WTC11 (cell line): ENCODE results near the gene DMXL2.

ENCODE experiments used
- CREB1 ChIP-seq: sonication (generic); formaldehyde crosslinking; IDR thresholded peaks from 2 replicates; pipeline ENCODE4 v1.8.0; 2023; ENCODE audit warnings: mild to moderate bottlenecking, missing genetic modification reagents
- CTCF ChIP-seq: fragments of 200-600 bp; IDR thresholded peaks from 2 replicates; pipeline ENCODE4 v1.8.0; 2022; ENCODE audit warnings: antibody characterized with exemption
- ETV6 ChIP-seq: sonication (generic); formaldehyde crosslinking; IDR thresholded peaks from 2 replicates; pipeline ENCODE4 v1.8.1; 2022; ENCODE audit warnings: mild to moderate bottlenecking, missing genetic modification reagents
- JUN ChIP-seq: sonication (generic); formaldehyde crosslinking; IDR thresholded peaks from 2 replicates; pipeline ENCODE4 v1.8.0; 2023; ENCODE audit warnings: mild to moderate bottlenecking, missing genetic modification reagents
- NFYB ChIP-seq: sonication (generic); formaldehyde crosslinking; conservative IDR thresholded peaks from 2 replicates; pipeline ENCODE4 v1.8.0; 2022; ENCODE audit warnings: low read depth, missing genetic modification reagents
- STAT6 ChIP-seq: sonication (generic); formaldehyde crosslinking; conservative IDR thresholded peaks from 2 replicates; pipeline ENCODE4 v1.8.1; 2023; ENCODE audit warnings: mild to moderate bottlenecking, low read depth, missing genetic modification reagents, moderate library complexity
- ZNF671 ChIP-seq: fragments of 250-450 bp; sonication (Bioruptor Pico); IDR thresholded peaks from 2 replicates; pipeline ENCODE4 v1.8.0; 2021; ENCODE audit warnings: mild to moderate bottlenecking
- TF ChIP-seq, protein P1 (sequence below): sonication (generic); formaldehyde crosslinking; IDR thresholded peaks from 2 replicates; pipeline ENCODE4 v1.8.0; 2022; ENCODE audit warnings: mild to moderate bottlenecking, missing genetic modification reagents

- TF ChIP-seq ETV6 (CRISPR knock-in tag) (no peak), CREB1 (no peak), CTCF (no peak), JUN (CRISPR knock-in tag) (no peak), NFYB (CRISPR knock-in tag) (no peak), ZNF671 (no peak), STAT6 (CRISPR knock-in tag) (no peak)
- TF ChIP-seq, protein P1, sequence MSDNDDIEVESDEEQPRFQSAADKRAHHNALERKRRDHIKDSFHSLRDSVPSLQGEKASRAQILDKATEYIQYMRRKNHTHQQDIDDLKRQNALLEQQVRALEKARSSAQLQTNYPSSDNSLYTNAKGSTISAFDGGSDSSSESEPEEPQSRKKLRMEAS (CRISPR knock-in tag): no peak
Measured at GRCh38 chr15:51668446-51668845, 45.9 kb upstream of the DMXL2 start.
